ENCODE measurements around the gene PARD3. TPM values are rescaled to one million over a fixed set of nuclear protein-coding genes. Genes with fewer than 3 reads are reported as not detected.
"Not testable (repeated sequence)": the region's sequence is repeated elsewhere in the genome, so short reads cannot be mapped to it uniquely, and the experiment has no call there.

The PARD3 gene
- total and polyA plus RNA-seq, 4 experiments from 2014 or later = 0.13 to 0.25 TPM; not detected in 2

- Mint-ChIP-seq H3K9me3 (no peaks in the 10 kb centered on the region), H3K27ac (no peak overlapping the region), H3K27me3 (no peaks in the 10 kb centered on the region), H3K4me1 (no peaks in the 10 kb centered on the region), H3K36me3 (no peaks in the 10 kb centered on the region), H3K4me3 (no peak overlapping the region)
- ChIA-PET POLR2A (ENCODE audit: partially characterized antibody) (no interaction called here), CTCF (ENCODE audit: partially characterized antibody) (no interaction called here)
- intact Hi-C loops (cut with micrococcal nuclease) = no loop called here
- H3K27me3 ChIP-seq (ENCODE audit: insufficient read depth, low read length) = no peaks in the 10 kb centered on the region
- H3K4me3 ChIP-seq (ENCODE audit: low read length in 2 of 2) = no peak overlapping the region
- no peaks in the 10 kb centered on the region for H3K4me1 ChIP-seq (ENCODE audit: insufficient read depth, low read length)
- H3K36me3 ChIP-seq (ENCODE audit: insufficient read depth, low read length) = no peaks in the 10 kb centered on the region
- DNase-seq = no peak
- H3K9me3 ChIP-seq (ENCODE audit: control insufficient read depth in 1 of 2, low read length in 2 of 2) = no peaks in the 10 kb centered on the region
- H3K27ac ChIP-seq (ENCODE audit: low read depth, low read length) = no peak overlapping the region
These were observed 360.4 kb downstream of the PARD3 start for GRCh38 chr10:34454590-34455261.

- intact Hi-C loops (cut with micrococcal nuclease) = no loop called here
- H3K4me3 Mint-ChIP-seq = no peak overlapping the region
- H3K27me3 Mint-ChIP-seq = no peaks in the 10 kb centered on the region
- no peaks in the 10 kb centered on the region for H3K4me1 Mint-ChIP-seq
- Histone ChIP-seq H3K36me3 (ENCODE audit: insufficient read depth, low read length) (no peaks in the 10 kb centered on the region), H3K4me3 (ENCODE audit: low read length in 2 of 2) (no peak overlapping the region), H3K27me3 (ENCODE audit: insufficient read depth, low read length) (no peaks in the 10 kb centered on the region), H3K9me3 (ENCODE audit: control insufficient read depth in 1 of 2, low read length in 2 of 2) (no peaks in the 10 kb centered on the region), H3K27ac (ENCODE audit: low read depth, low read length) (no peak overlapping the region), H3K4me1 (ENCODE audit: insufficient read depth, low read length) (no peaks in the 10 kb centered on the region)
- no peaks in the 10 kb centered on the region for H3K36me3 Mint-ChIP-seq
- H3K27ac Mint-ChIP-seq = no peak overlapping the region
- H3K9me3 Mint-ChIP-seq = no peaks in the 10 kb centered on the region
- DNase-seq = no peak
- ChIA-PET POLR2A (ENCODE audit: partially characterized antibody) (no interaction called here), CTCF (ENCODE audit: partially characterized antibody) (no interaction called here)
These were observed 365.3 kb downstream of the PARD3 start for GRCh38 chr10:34449836-34450235.

- H3K4me1 ChIP-seq (ENCODE audit: insufficient read depth, low read length) = no peaks in the 10 kb centered on the region
- ChIA-PET POLR2A (ENCODE audit: partially characterized antibody) (no interaction called here), CTCF (ENCODE audit: partially characterized antibody) (no interaction called here)
- H3K27ac Mint-ChIP-seq = no peak overlapping the region
- no peaks in the 10 kb centered on the region for H3K9me3 ChIP-seq (ENCODE audit: control insufficient read depth in 1 of 2, low read length in 2 of 2)
- H3K27ac ChIP-seq (ENCODE audit: low read depth, low read length) = no peak overlapping the region
- no peaks in the 10 kb centered on the region for H3K4me1 Mint-ChIP-seq
- H3K27me3 ChIP-seq (ENCODE audit: insufficient read depth, low read length) = no peaks in the 10 kb centered on the region
- H3K4me3 ChIP-seq (ENCODE audit: low read length in 2 of 2) = no peak overlapping the region
- H3K9me3 Mint-ChIP-seq = peaks cover 0 to 2% (median 0%) of the 10 kb centered on the region in 8 donors
- H3K4me3 Mint-ChIP-seq = no peak overlapping the region
- no peaks in the 10 kb centered on the region for H3K36me3 Mint-ChIP-seq
- DNase-seq = no peak
- H3K27me3 Mint-ChIP-seq = peaks cover 0 to 2% of the 10 kb centered on the region in 2 donors
- intact Hi-C loops (cut with micrococcal nuclease) = no loop called here
- H3K36me3 ChIP-seq (ENCODE audit: insufficient read depth, low read length) = no peaks in the 10 kb centered on the region
These were observed 369.0 kb downstream of the PARD3 start for GRCh38 chr10:34446049-34446448.

- H3K27me3 Mint-ChIP-seq = peaks cover 0 to 2% of the 10 kb centered on the region in 2 donors
- H3K9me3 Mint-ChIP-seq = peaks cover 0 to 2% (median 0%) of the 10 kb centered on the region in 8 donors
- no peak overlapping the region for H3K4me3 ChIP-seq (ENCODE audit: low read length in 2 of 2)
- H3K27ac ChIP-seq (ENCODE audit: low read depth, low read length) = no peak overlapping the region
- no peak overlapping the region for H3K27ac Mint-ChIP-seq
- ChIA-PET POLR2A (ENCODE audit: partially characterized antibody) (no interaction called here), CTCF (ENCODE audit: partially characterized antibody) (no interaction called here)
- no peaks in the 10 kb centered on the region for H3K27me3 ChIP-seq (ENCODE audit: insufficient read depth, low read length)
- intact Hi-C loops (cut with micrococcal nuclease) = no loop called here
- H3K4me1 ChIP-seq (ENCODE audit: insufficient read depth, low read length) = no peaks in the 10 kb centered on the region
- no peaks in the 10 kb centered on the region for H3K36me3 ChIP-seq (ENCODE audit: insufficient read depth, low read length)
- no peaks in the 10 kb centered on the region for H3K4me1 Mint-ChIP-seq
- H3K9me3 ChIP-seq (ENCODE audit: control insufficient read depth in 1 of 2, low read length in 2 of 2) = no peaks in the 10 kb centered on the region
- H3K4me3 Mint-ChIP-seq = no peak overlapping the region
- DNase-seq = no peak
- H3K36me3 Mint-ChIP-seq = no peaks in the 10 kb centered on the region
These were observed 370.6 kb downstream of the PARD3 start for GRCh38 chr10:34444223-34445183.

GRCh38 chr10:34439386-34439785 lies 375.7 kb downstream of the PARD3 start:
- H3K27me3 Mint-ChIP-seq; H3K27ac Mint-ChIP-seq; H3K27me3 ChIP-seq (ENCODE audit: insufficient read depth, low read length); H3K4me1 Mint-ChIP-seq; H3K36me3 Mint-ChIP-seq; POLR2A ChIA-PET (ENCODE audit: partially characterized antibody); H3K9me3 Mint-ChIP-seq; DNase-seq; H3K4me3 ChIP-seq (ENCODE audit: low read length in 2 of 2); H3K36me3 ChIP-seq (ENCODE audit: insufficient read depth, low read length); H3K9me3 ChIP-seq (ENCODE audit: control insufficient read depth in 1 of 2, low read length in 2 of 2); intact Hi-C loops (cut with micrococcal nuclease); H3K4me3 Mint-ChIP-seq; H3K27ac ChIP-seq (ENCODE audit: low read depth, low read length); H3K4me1 ChIP-seq (ENCODE audit: insufficient read depth, low read length); CTCF ChIA-PET (ENCODE audit: partially characterized antibody): not testable (repeated sequence)

GRCh38 chr10:34438741-34439140 lies 376.4 kb downstream of the PARD3 start:
- no peaks in the 10 kb centered on the region for H3K4me1 ChIP-seq (ENCODE audit: insufficient read depth, low read length)
- Mint-ChIP-seq H3K9me3 (peaks cover 0 to 2% (median 0%) of the 10 kb centered on the region in 8 donors), H3K27ac (no peak overlapping the region), H3K27me3 (peaks cover 0 to 1% of the 10 kb centered on the region in 2 donors), H3K4me3 (no peak overlapping the region), H3K4me1 (peaks cover 0 to 4% (median 0%) of the 10 kb centered on the region in 4 donors), H3K36me3 (no peaks in the 10 kb centered on the region)
- no peak for DNase-seq
- no peaks in the 10 kb centered on the region for H3K9me3 ChIP-seq (ENCODE audit: control insufficient read depth in 1 of 2, low read length in 2 of 2)
- no peaks in the 10 kb centered on the region for H3K36me3 ChIP-seq (ENCODE audit: insufficient read depth, low read length)
- CTCF ChIA-PET (ENCODE audit: partially characterized antibody) = no interaction called here
- H3K4me3 ChIP-seq (ENCODE audit: low read length in 2 of 2) = no peak overlapping the region
- no peaks in the 10 kb centered on the region for H3K27me3 ChIP-seq (ENCODE audit: insufficient read depth, low read length)
- intact Hi-C loops (cut with micrococcal nuclease) = no loop called here
- no peak overlapping the region for H3K27ac ChIP-seq (ENCODE audit: low read depth, low read length)
- POLR2A ChIA-PET (ENCODE audit: partially characterized antibody) = no interaction called here

- Mint-ChIP-seq H3K36me3 (no peaks in the 10 kb centered on the region), H3K4me1 (peaks cover 0 to 4% (median 0%) of the 10 kb centered on the region in 4 donors), H3K4me3 (no peak overlapping the region), H3K27ac (no peak overlapping the region), H3K9me3 (no peaks in the 10 kb centered on the region), H3K27me3 (peaks cover 0 to 1% of the 10 kb centered on the region in 2 donors)
- POLR2A ChIA-PET (ENCODE audit: partially characterized antibody) = no interaction called here
- H3K36me3 ChIP-seq (ENCODE audit: insufficient read depth, low read length) = no peaks in the 10 kb centered on the region
- no peaks in the 10 kb centered on the region for H3K9me3 ChIP-seq (ENCODE audit: control insufficient read depth in 1 of 2, low read length in 2 of 2)
- H3K27ac ChIP-seq (ENCODE audit: low read depth, low read length) = no peak overlapping the region
- H3K4me1 ChIP-seq (ENCODE audit: insufficient read depth, low read length) = no peaks in the 10 kb centered on the region
- intact Hi-C loops (cut with micrococcal nuclease) = no loop called here
- H3K27me3 ChIP-seq (ENCODE audit: insufficient read depth, low read length) = no peaks in the 10 kb centered on the region
- no peak for DNase-seq
- H3K4me3 ChIP-seq (ENCODE audit: low read length in 2 of 2) = no peak overlapping the region
- CTCF ChIA-PET (ENCODE audit: partially characterized antibody) = no interaction called here
These were observed 377.2 kb downstream of the PARD3 start for GRCh38 chr10:34437906-34438305.

Measured in CD4-positive, alpha-beta memory T cell (primary cell).